GM12891 (cell line): Measurements from ENCODE around the gene QRICH1.

Source experiments
- DNase-seq: peaks from one replicate; pipeline ENCODE4 v3.0.0; 2011; ENCODE audit warnings: low spot score; ENCODE audit not compliant: insufficient read length
- FAIRE-seq: peaks from 2 replicates; lab custom pipeline; 2011; peaks lifted over from hg19 to GRCh38; lab: Jason Lieb, UNC
- PAX5 ChIP-seq: IDR thresholded peaks from 2 replicates; pipeline ENCODE4 v1.6.1; 2011; ENCODE audit warnings: low read length, moderate library complexity, mild to moderate bottlenecking; ENCODE audit not compliant: insufficient read depth, severe bottlenecking
- POLR2A ChIP-seq: IDR thresholded peaks from 2 replicates; pipeline ENCODE4 v1.6.1; 2011; ENCODE audit warnings: low read depth, low read length, control low read depth
- POLR2AphosphoS5 ChIP-seq: IDR thresholded peaks from 2 replicates; pipeline ENCODE4 v1.6.1; 2011; ENCODE audit warnings: low read depth, low read length, control low read depth
- POU2F2 ChIP-seq: IDR thresholded peaks from 2 replicates; pipeline ENCODE4 v1.6.1; 2011; ENCODE audit warnings: low read depth, mild to moderate bottlenecking, control low read depth, low read length, moderate library complexity
- SPI1 ChIP-seq: IDR thresholded peaks from 2 replicates; pipeline ENCODE4 v1.6.1; 2011; ENCODE audit warnings: low read depth, low read length, control low read depth
- TAF1 ChIP-seq: IDR thresholded peaks from 2 replicates; pipeline ENCODE4 v1.6.1; 2011; ENCODE audit warnings: low read depth, low read length, control low read depth

The QRICH1 gene

DNA sequence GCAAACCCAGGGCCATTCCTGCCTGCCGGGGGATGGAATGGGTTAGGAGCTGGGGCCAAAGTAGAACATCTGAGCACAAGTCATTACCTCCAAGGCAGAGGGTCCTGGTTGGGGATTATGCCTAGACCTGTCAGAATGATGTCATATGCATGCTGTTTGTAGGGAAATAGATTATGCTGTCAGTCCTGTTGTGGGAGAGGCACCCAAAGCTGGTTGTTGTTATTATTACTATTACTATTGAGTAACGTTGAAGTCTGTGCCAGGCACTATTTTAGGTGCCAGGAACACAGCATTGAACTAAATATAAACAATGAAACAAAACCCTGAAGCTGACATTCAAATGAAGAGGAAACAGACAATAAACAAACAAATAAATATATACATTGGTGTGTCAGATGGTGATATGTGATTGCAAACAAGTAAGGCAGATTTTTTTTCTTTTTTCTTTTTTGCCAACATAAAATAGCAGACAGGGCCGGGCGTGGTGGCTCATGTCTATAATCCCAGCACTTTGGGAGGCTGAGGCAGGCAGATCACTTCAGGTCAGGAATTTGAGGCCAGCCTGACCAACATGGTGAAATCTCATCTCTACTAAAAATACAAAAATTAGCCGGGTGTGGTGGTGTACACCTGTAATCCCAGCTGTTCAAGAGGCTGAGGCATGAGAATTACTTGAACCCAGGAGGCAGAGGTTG, 101.9 kb downstream of the QRICH1 start:
- TF ChIP-seq POLR2AphosphoS5 (no peak), SPI1 (no peak)
- DNase-seq (no peak), FAIRE-seq (no peak)

DNA sequence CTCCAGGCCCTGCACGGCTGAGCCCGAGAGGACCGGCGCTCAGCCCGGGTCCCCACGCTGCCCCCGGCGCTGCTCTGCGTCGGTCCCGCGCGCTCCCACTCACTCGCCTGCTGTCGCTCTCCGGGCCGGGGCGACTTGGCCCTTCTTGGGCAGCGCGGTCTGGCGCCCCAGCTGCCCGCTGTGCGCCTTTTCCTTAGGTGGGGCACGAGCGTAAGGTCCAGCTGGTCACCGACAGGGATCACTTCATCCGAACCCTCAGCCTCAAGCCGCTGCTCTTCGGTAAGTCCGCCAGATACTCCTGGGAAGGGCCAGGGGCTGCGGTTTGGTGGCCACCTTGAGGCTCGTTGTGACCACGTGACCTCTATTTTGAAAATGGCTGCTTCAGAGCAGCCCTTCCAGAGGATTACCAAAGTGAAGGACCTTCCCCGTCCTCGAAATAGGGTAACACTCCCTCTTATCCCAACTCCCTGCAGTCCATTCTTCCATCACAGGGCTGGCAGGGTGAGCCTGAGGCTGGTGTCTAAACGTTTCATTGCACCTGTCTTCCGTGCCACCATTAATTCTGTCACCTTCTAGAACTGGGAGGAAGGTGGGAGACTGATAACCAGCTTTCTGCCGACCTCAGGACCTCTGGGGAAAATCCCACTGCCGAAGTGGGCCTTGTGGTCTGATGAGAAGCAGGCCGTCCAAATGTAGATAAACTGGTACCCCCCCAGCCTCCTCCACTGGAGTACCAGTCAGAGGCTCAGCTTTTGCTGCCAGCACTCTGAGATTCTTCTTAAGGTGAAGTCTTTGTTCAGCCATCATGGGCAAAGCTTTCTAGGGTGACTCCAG, 103.0 kb downstream of the QRICH1 start:
- no peak for TF ChIP-seq TAF1
- no peak for TF ChIP-seq SPI1
- no peak for TF ChIP-seq POU2F2
- no peak for TF ChIP-seq POLR2AphosphoS5
- TF ChIP-seq PAX5: no peak
- no peak for TF ChIP-seq POLR2A
- FAIRE-seq: peak; percentile 84
- no peak for DNase-seq

DNA sequence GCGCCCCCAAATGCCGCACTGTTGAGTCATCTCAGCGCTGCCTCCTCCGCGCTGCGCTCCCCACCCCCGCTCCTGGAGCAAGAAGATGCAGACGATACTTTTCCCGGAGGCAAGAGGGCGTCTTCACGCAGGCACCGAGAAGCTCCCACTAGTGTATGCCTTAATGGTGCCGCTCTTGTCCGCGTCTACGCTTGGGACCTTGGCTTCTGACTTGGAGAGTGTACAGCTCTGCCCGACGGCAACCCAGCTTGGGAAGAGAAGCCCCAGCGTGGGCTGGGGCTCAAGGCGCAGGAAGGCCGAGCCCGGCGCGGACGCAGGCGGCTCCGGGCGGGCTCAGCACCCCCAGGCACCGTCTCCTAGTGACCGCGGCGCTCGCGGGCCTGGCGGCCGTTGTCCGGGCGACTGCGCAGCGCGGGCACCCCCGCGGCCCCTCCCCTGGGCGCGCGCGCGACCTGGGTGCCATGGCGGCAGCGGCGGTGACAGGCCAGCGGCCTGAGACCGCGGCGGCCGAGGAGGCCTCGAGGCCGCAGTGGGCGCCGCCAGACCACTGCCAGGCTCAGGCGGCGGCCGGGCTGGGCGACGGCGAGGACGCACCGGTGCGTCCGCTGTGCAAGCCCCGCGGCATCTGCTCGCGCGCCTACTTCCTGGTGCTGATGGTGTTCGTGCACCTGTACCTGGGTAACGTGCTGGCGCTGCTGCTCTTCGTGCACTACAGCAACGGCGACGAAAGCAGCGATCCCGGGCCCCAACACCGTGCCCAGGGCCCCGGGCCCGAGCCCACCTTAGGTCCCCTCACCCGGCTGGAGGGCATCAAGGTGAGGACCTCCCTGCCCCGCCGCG, 103.9 kb downstream of the QRICH1 start, which contains the start of gene P4HTM:
P4HTM (plus strand) TSS at position 446 of the 840 bp plus-strand sequence; CDS start at position 462, 16 bp downstream.
- FAIRE-seq: peak; percentile 93
- TF ChIP-seq PAX5: no peak
- TF ChIP-seq TAF1: no peak
- TF ChIP-seq POLR2A: no peak; the same call in 1 of the 2 replicates
- no peak for TF ChIP-seq SPI1
- peak; percentile 62 for TF ChIP-seq POLR2AphosphoS5
- no peak for TF ChIP-seq POU2F2
- peak; percentile 53 for DNase-seq

DNA sequence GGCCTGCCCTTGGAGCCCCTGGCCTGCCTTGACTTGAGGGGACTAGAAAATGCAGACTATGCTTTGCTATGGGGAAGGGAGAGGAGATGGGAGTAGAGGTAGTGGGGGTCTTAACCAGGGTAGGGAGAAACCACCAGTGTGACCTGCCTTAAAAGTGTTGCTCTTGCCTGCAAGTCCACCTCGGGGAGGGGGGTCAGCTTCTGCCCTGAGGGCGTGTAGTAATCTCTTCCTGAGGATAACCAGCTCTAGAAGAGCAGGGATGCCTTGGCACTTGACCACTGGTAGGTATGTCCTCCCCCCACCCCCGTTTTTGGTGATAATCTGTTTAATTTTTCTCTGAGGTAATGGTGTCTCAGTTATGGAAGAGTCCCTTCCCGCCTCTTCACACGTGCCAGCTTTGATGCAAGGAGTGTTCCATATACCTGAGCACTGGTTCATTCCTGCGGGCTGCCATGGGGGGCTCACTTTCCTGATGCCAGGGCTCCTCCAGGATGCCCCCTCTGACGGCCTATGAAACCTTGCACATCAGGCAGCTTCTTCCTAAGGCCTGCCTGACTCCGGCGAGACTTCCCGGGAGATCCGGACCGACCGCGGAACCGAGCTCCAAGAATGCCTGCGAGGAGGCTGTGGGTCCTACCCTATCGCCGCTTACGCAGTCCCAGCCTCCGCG, 104.6 kb downstream of the QRICH1 start:
- no peak for FAIRE-seq
- DNase-seq: no peak
- TF ChIP-seq TAF1: no peak
- no peak for TF ChIP-seq PAX5
- no peak for TF ChIP-seq SPI1
- no peak for TF ChIP-seq POU2F2
- no peak for TF ChIP-seq POLR2A
- TF ChIP-seq POLR2AphosphoS5: no peak

DNA sequence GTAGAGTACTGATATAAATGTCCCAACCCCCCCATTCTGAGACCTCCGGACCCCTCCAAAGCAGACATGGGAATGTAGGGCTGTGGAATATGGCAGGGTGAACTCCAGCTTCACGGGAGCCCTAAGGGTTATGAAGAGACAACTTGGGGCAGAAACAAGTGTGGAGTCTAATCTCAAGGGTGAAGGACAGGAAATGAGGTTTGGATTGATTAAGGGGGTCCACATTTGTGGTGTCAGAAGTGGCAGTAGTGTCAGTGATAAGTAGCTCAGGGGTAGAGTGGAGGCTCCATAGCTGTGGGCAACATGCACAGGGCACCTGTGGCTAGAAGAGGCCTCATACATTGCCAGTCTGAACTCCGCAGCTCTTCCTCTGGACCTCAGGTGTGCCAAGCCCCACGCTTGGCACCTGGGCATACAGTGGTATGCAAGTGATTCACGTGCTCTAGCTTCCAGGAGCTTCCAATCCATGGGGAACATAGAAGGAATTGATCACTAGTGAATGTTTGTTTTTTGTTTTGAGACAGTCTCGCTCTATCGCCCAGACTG, 108.0 kb downstream of the QRICH1 start:
- TF ChIP-seq POLR2AphosphoS5: no peak
- no peak for TF ChIP-seq PAX5
- no peak for TF ChIP-seq POU2F2
- no peak for TF ChIP-seq POLR2A
- TF ChIP-seq TAF1: no peak
- no peak for TF ChIP-seq SPI1
- DNase-seq (no peak), FAIRE-seq (no peak)

DNA sequence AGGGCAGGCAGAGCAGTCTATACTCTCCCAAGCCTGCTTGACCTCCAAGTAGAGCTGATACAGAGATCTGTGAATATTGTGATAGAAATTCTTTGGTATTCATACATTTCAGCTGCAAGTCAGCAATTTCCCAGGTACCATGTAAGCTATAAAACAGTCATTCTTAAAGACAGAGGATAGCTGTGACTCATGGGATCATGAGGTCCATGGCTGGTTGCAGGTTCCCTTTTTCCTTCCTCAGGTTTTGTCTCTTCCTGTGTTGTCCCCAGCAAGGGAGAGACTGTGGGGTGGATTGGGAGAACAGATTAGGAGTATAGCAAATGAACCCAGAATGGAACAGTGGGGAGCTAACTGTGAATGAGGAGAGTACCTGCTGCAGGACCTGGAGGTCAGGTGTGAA, 109.2 kb downstream of the QRICH1 start:
- FAIRE-seq (no peak), DNase-seq (no peak)
- no peak for TF ChIP-seq POU2F2
- no peak for TF ChIP-seq POLR2AphosphoS5
- no peak for TF ChIP-seq SPI1
- TF ChIP-seq TAF1: no peak
- no peak for TF ChIP-seq POLR2A
- TF ChIP-seq PAX5: no peak

DNA sequence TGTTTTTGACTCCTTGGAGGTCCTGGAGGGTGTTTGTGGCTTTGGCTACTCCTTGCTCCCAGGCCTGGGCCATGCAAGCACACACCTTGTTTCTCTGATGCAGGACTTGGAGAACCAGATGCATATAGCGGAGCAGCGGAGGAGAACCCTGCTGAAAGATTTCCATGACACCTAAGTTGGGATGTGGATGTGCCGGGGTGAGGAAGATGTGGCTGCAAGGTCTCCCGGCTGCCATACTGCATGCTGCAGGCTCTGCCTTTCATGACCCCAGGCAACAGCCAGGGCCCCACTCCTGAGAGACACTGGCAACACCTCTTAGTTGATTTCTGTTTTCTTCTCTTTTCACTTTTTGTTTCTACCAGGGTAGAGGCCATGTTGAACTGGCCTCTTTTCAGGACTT, 110.8 kb downstream of the QRICH1 start:
- no peak for DNase-seq
- no peak for TF ChIP-seq POLR2A
- no peak for FAIRE-seq

DNA sequence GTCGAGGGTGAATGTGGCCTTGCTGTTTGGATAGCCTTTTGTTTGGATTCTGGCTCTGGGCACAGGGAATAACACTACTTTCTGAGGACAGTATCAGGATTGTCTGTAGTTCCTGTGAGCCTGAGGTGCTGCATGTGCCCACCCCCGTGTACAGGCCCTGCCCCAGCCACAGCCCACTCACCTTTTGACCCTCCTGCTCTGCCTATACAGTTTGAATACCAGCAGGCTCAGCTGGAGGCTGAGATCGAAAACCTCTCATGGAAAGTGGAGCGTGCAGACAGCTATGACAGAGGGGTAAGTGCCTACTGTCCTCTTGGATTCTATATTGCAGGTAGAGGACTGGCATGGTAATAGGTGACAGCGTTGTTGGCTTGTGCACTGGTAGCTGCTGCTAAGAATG, 111.2 kb downstream of the QRICH1 start:
- TF ChIP-seq POLR2A: no peak
- no peak for TF ChIP-seq POLR2AphosphoS5
- no peak for TF ChIP-seq TAF1
- no peak for TF ChIP-seq SPI1
- no peak for TF ChIP-seq PAX5
- no peak for TF ChIP-seq POU2F2
- FAIRE-seq (no peak), DNase-seq (no peak)

DNA sequence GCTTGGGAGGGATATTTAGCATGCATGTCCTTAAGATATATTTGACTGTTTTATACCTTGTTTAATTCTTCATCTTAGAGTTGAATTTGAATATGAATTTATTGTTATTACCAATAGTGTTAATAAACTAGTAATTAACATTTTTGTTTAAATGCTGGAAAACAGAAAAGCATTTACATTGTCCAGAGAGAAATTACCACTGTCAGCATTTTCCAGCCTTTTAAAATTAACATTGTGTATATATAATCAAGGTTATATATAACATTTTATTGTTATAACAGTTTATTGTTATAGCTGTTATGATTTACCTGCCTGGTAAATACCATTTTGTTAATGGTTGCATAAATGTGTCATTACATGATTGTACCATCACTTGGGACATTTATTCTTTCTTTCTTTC, 111.9 kb downstream of the QRICH1 start:
- FAIRE-seq: no peak
- TF ChIP-seq PAX5 (no peak), POLR2AphosphoS5 (no peak), POLR2A (no peak), TAF1 (no peak), POU2F2 (no peak), SPI1 (no peak)
- DNase-seq: no peak
